ENCODE data around the gene MXI1.
A peak's percentile ranks its signal among the peaks of the same experiment; 100 is the strongest.
"Not testable (repeated sequence)": the region's sequence is repeated elsewhere in the genome, so short reads cannot be mapped to it uniquely, and the experiment has no call there.

Gene MXI1

DNA sequence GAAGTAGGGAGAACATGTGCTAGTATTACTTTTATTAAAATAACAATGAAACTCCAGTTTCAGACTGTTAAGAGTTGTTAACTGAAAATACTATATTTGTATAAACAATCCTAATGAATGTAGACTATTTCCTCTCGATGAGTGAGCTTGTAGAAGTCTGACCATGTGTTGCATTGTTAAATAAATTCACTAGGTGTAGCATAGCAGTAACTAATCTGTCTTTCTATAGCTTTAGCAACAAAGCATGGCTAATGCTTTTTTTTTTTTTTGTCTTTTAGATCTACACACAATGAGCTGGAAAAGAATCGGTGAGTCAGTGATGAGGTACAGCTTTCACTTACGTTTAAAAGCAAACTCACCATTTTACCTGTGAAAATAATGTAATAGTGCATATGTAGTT lies 37.1 kb downstream of the MXI1 start:
- DNase-seq: no peak

DNA sequence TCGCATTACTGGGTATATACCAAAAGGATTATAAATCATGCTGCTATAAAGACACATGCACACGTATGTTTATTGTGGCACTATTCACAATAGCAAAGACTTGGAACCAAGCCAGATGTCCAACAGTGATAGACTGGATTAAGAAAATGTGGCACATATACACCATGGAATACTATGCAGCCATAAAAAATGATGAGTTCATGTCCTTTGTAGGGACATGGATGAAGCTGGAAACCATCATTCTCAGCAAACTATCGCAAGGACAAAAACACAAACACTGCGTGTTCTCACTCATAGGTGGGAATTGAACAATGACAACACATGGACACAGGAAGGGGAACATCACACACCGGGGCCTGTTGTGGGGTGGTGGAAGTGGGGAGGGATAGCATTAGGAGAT lies 40.4 kb downstream of the MXI1 start:
- DNase-seq: not testable (repeated sequence)

- not testable (repeated sequence) for DNase-seq
These were observed 42.1 kb downstream of the MXI1 start for GRCh38 chr10:110249489-110249888.

- DNase-seq: not testable (repeated sequence)
These were observed 44.0 kb downstream of the MXI1 start for GRCh38 chr10:110251392-110251791.

- no peak for DNase-seq
These were observed 44.7 kb downstream of the MXI1 start for GRCh38 chr10:110252151-110252550.

DNA sequence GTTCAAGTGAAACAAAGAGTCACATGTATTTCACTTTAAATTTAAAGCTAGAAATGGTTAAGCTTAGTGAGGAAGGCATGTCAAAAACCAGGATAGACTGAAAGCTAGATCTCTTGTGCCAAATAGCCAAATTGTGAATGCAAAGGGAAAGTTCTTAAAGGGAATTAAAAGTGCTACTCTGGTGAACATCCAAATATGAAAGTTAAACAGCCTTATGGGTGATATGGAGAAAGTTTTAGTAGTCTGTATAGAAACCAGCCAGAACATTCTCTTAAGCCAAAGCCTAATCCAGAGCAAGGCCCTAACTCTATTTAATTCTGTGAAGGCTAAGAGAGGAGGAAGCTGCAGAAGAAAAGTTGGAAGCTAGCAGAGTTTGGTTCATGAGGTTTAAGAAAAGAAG lies 47.1 kb downstream of the MXI1 start:
- no peak for DNase-seq

- DNase-seq: no peak
These were observed 51.1 kb downstream of the MXI1 start for GRCh38 chr10:110258542-110258941.

- DNase-seq: no peak
These were observed 51.9 kb downstream of the MXI1 start for GRCh38 chr10:110259317-110259716.

DNA sequence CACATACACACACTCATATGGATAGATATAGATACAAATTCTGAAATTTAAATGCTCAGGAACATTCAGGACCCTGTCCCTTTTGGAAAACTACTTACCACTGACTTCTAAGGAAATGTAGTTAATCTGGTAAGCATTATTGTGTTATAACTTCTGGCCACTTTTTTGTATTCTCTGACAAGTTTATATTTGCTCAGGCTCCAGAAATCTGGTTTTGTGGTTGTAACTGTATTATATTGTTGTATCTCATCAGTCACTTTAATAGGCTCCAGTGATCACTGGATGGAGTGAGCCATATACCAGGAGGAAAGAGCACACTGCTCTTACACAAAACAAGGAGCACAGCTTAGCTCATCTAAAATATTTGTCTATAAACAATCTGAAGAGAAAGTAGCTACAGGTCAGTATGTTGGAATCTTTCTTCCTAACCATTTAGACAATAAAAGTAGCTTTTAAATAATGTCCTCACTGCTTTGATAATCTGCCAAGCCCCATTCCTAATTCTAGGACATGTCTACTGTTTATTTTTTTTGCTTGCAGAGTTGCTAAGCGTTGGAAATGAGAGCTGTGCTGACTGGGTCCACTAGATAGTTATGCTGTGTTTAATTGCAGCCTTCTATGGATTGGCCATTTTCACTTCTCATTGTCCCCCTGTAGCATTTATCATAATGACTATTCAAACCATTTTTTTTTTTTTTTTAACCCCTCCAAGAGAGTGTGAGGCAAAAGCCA lies 53.5 kb downstream of the MXI1 start:
- DNase-seq: no peak

DNA sequence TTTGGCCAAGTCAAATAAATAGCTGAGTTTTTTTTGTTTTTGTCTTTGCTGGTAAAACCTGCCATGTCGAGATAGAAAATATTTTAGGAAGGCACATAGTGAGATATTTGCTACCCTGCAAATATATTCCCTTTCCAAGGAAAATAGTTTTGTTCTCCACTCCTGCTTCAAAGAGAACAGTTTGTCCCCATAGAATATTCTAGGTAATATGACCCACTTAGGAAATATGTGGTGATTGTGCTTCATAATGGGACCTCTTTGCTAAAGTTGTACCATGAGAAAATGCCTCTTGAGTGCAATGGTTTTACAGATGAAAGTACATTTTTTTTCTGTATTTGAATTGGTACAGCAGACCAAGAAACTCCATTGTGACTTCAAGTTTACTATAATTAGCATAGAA lies 55.8 kb downstream of the MXI1 start:
- DNase-seq: no peak

- DNase-seq: peak; percentile 51
These were observed 58.3 kb downstream of the MXI1 start for GRCh38 chr10:110265573-110266193.

DNA sequence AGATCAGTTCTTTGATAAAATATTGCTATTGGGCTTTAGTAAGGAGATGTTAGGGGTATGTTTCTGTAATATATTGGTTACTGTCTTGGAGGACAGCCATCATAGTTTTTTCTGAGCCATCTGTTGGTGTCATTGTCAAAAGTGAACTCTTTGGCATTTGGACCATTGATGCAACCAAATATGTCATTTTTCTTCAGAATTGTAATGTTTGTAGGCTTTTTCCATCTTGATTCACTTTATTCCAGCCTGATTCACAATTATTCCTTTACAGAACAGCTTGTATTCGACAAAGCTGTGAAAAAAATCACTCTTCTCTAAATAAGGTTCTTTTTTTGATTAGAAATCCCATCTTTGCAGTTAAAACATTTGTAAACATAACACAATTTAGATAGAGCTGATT lies 59.9 kb downstream of the MXI1 start:
- DNase-seq: no peak

GRCh38 chr10:110268442-110268841 lies 61.0 kb downstream of the MXI1 start:
- no peak for DNase-seq

GRCh38 chr10:110268971-110269370 lies 61.6 kb downstream of the MXI1 start:
- peak; percentile 2 for DNase-seq

DNA sequence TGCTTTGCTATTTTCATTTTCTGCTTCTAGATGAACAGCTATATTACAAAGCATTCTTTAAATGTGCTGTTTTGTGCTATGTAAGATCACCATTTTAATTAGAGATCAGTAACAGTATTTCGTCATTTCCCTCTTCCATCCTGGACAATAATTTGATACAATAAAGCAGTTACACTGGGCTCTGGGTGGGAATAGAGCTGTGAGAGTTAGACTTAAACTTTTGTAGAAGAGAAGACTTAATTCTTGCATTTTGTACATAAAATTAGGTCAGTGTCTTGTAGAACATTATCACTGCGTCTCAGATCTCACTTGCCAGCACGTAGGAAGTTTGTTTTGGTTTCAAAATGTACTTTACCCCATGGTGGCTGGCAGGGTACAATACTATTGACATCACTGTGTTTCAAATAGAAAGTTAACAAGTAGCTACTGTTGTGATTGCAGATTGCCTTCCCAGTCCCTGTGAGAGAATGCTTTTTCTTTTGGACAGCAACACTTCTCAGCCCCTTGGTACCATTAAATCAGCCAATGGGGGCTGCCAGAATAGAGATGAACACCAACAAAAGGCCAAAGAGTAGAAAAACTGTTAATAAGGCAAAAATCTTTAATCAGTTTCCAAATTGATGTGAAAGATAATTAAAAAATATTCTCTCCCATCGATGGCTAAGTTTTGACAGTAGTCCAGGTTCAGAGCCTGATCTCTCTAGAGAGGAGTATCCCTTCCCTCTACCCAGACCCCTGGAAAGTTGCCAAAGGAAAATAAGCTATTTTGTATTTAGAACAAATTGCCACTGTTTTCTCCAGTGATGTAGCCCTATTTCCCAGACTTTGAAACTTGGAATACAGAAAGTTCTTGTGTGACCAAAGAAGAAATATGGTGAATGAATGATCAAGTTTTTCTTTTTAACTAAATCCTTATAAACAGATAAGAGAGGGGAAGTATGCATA lies 62.2 kb downstream of the MXI1 start:
- DNase-seq: no peak

DNA sequence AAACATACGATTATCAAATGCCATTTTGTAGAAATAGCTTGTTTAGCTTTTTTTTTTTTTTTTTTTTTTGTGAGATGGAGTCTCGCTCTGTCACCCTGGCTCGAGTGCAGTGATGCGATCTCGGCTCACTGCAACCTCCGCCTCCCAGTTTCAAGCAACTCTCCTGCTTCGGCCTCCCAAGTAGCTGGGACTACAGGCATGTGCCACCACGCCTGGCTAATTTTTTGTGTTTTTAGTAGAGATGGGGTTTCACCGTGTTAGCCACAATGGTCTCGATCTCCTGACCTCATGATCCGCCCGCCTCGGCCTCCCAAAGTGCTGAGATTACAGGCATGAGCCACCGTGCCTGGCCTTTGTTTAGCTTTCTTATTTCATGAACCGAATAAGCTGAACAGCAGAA lies 65.6 kb downstream of the MXI1 start:
- not testable (repeated sequence) for DNase-seq

GRCh38 chr10:110273474-110273873 lies 66.1 kb downstream of the MXI1 start:
- no peak for DNase-seq

DNA sequence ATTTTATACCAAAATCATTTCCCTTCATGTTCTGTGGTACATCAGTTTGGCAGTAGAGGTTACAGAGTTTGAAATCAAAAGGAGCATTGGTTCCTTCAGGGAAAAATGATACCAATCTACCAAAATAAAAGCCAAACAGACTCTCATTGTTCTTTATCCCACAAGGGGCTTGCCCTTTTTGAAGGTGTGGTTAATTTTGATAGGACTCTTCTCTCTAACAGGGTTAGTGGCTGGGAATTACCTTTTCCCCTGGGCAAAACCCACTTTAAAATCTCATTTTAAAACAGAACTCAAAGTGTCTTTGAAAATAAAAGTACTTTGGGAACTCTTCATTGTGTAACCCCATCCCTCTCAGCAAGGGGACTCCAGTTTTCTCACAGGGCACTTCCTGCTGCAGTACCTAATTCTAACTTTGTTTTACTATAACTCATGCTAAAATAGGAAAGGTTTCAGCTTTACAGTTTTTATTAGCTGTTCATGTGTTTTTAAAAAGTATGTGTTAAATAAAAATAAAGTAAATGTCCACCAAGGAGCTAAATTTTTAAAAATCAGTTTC lies 66.7 kb downstream of the MXI1 start:
- peak; percentile 12 for DNase-seq

GRCh38 chr10:110274647-110275046 lies 67.2 kb downstream of the MXI1 start:
- DNase-seq: no peak

DNA sequence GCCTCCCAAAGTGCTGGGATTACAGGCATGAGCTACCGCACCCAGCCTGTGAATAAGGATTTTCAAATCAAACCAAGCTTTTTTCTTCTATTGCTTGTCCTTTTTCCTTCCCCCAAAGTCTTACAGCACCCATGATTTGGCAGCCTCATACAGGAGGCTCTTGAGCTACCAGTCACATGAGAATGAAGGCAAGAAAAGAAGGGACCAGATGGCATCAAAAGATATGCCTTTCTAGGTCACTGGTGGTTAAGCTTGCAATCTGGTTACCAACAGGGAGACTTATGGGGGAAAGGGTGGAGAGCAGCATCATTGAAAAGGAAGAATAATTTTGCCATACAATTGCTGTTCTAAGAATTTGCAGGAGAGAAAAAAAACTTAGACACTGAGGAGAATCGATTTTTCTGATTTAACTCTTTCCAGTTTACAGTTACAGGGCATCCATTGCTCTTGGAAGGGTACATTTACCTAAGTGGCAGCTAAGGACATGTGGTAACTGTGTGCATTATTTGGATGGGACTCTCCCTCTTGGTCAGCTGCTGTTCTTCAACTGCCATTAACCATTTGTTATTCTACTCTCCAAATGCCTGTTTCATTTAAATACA lies 67.8 kb downstream of the MXI1 start:
- DNase-seq: peak; percentile 89

DNA sequence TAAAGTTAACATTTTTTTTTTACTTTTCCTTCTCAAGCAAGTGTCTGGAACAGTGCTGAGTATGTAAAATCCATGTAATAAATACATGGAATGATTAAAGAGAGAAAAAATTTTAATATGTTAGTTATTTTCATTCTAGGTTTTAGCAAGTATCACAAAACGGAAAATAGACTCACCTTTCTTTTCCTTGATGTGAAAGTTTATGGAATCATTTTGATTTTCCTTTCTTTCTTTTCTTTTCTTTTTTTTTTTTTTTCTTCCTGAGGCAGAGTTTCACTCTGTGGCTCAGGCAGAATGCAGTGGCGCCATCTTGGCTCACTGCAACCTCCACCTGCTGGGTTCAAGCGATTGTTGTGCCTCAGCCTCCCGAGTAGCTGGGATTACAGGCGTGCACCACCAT lies 69.2 kb downstream of the MXI1 start:
- DNase-seq: no peak

DNA sequence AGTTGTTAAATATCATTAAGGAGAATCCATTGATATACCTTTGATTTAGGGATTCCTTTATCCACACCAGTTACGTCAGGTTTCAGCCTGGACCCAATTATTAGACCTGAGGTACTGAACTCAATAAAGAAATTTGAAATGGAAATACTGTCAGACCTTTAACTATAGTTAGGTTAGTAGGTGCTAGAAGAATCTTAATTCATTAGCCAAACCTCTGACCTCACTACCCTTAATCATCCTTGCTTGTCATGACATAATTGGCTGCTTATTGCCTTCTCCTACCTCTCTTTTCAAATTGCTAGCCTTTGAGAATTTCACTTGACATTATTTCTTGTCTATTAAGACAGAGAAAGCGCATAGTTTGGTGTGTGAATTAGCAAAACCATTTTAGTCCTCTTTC lies 70.2 kb downstream of the MXI1 start:
- no peak for DNase-seq
